RCC 7860 (cell line): ENCODE results near the gene MYH6.
"Not testable (repeated sequence)": the region's sequence is repeated elsewhere in the genome, so short reads cannot be mapped to it uniquely, and the experiment has no call there.

Source experiments
- DNase-seq: peaks from one replicate; pipeline ENCODE4 v3.0.0-alpha.2; 2015; ENCODE audit warnings: low spot score
- FAIRE-seq: peaks from 2 replicates; lab custom pipeline; 2012; peaks lifted over from hg19 to GRCh38; lab: Jason Lieb, UNC

MYH6 gene

DNA sequence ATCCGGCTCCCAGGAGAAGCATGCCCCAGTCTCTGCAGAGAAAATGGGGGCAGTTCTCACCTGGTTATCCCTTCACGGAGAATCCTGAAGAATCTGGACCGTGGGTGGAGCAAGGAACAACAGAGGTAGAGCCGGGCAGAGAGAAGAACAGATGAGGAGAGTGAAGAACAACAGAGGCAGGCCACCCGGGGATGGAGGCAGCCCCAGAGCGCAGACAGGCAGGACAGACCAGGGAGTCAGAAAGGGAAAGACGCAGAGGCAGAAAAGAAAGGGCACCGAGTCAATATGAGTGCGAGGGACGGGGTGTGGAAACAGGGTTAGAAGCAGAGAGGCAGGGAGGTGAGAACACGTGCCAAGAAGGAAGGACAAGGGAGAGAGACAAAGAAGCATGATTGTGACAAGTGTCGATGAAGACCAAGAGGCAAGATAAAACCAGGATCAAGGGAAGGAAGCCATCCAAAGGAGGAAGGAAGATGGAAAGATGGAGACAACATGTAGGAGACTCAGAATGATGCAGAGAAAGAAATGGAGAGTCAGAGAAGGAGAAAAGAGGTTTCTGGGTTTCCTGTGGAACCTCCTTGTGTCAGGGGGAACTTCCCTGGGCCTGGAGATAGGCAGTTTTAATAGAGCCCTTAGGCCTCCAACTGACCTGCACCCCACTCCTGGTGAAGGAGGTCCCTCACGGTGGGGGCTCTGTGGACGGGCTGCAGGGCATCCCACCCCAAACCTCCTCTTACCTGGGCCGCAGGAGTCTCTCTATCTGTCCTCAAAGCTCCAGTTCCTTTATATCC, at the start of gene MYH6:
Gene MYH6 (minus strand): TSS at position 758 of the 791 bp plus-strand sequence. CDS start 1,050 bp downstream, outside the sequence.
- FAIRE-seq, result no peak
- DNase-seq, result no peak

DNA sequence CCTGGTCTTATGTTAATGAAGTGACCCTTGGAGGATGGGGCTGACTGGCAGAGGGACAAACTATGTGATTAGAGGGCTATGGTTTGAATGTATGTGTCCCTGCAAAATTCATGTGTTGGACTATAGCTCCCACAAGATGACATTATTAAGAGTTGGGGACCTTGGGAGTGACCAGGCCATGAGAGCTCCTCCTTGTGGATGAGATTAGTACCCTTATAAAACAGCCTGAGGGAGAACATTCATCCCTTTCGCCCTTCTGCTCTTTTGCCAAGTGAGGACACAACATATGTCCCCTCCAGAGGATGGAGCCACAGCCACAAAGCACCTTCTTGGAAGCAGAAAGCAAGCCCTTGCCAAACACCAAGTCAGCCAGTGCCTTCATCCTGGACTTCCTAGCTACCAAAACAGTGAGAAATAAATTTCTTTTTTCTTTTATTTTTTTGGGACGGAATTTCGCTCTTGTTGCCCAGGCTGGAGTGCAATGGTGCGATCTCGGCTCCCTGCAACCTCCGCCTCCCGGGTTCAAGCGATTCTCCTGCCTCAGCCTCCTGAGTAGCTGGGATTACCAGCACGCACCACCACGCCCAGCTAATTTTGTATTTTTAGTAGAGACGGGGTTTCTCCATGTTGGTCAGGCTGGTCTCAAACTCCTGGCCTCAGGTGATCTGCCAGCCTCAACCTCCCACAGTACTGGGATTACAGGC, 49.0 kb upstream of the MYH6 start:
- FAIRE-seq, DNase-seq: not testable (repeated sequence)

DNA sequence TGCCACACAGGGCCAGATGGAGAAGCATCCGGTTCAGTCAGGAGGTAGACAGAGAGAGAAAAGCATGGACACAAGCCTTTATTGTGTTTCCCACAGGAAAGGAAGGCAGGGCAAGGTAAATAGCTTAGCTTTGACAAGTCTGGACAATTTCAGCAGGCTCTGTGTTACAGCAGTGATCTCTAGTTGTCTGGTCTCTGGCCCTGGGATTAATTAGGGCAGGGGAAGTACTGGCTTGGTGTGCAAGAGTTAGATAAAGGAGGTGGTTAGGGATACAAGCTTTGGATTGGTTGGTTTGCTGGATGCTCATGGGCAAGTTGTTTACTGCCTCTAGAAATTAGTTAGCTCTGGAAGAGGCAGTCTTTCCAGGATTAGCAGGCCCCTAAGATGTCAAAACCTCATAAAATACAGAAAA, 46.4 kb upstream of the MYH6 start:
- no peak for FAIRE-seq

DNA sequence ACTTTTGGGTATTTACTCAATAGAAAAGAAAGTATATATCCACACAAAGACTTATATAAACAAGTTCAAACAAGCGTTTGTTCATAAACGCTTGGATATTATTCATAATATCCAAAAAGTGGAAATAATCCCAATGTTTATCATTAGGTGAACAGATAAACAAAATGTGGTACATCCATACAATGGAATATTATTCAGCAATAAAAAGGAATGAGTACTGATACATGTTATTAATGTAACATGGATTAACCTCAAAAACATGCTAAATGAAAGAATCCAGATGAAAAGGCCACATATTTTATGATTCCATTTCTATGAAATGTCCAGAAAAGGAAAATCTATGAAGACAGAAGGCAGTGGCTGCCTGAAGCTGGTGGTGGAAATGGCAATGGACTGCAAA, 44.2 kb upstream of the MYH6 start:
- FAIRE-seq (no peak), DNase-seq (no peak)

More for the DNA sequence above, 46.4 kb upstream of the MYH6 start:
- no peak for DNase-seq

DNA sequence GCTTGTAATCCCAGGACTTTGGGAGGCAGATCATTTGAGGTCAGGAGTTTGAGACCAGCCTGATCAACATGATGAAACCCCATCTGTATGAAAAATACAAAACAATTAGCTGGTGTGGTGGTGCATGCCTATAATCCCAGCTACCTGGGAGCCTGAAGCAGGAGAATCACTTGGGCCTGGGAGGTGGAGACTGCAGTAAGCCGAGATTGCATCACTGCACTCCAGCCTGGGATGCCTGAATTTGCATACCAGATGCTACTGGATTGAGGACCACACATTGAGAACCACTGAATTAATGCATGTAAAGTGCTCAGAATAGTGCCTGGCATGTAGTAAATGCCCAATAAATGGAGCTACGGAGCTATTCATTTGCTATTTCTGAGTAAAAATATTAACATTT, 42.3 kb upstream of the MYH6 start:
- FAIRE-seq, result no peak
- no peak for DNase-seq

DNA sequence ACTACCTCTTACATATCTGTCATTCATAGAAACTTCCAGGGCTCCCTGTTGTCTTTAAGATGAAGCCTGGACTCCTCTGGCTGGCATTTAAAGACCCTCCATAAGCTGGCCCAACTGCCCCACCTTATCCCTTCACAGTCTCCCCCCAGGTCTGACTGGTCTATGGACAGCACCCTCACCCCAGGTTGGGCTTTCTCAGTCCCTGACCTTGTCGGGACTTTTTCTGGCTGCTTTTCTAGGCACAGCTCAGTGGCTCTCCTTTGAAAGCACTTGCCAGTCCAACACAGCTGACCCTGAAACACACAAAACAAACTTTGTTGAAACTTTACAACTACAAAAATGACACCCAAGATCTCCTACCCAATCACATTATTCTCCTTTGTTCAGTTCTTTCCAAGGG, 41.2 kb upstream of the MYH6 start:
- FAIRE-seq, result no peak
- no peak for DNase-seq

DNA sequence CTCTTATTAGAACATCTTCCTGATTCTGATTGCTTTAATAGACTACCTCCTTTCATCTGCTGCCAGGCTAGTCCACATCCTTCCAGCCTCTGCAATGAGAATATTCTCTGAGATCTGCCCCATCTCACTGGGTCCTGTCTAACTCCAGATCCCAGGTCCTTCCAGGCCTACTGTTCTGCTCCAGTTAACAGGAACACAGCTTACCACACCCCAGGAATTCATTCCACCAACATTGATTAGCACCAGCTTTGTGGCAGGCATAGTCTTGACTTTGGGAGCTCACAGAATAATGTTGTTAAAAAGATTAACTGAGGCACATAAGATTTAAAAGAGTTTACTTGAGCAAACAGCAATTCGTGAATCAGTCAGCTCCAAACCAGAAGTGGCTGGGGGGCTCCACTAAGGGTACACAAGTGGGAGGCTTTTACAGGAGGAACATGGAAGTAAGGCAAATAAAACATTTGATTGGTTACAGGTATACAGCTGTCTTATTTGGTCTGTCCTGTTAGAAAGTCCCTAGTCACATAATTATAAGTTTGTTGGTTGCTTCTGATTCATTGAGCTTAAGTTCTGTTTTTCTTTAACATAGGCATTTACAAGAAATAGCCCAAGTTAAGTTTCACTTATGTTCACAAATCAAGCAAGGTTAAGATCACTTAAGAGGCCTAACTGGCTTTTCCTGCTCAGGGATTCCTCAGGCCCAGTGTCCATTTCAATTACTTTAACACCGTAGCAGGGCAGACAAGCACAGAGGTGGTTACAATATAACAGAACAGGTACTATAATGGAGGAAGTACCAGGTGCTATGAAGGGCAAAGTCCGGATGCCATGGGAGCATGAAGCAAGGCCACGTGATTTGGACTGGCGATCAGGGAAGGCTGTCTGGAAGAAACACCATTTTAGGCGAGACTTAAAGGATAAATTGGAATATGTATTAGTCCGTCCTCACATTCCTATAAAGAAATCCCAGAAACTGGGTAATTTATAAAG, 39.6 kb upstream of the MYH6 start:
- DNase-seq, result no peak
- no peak for FAIRE-seq

DNA sequence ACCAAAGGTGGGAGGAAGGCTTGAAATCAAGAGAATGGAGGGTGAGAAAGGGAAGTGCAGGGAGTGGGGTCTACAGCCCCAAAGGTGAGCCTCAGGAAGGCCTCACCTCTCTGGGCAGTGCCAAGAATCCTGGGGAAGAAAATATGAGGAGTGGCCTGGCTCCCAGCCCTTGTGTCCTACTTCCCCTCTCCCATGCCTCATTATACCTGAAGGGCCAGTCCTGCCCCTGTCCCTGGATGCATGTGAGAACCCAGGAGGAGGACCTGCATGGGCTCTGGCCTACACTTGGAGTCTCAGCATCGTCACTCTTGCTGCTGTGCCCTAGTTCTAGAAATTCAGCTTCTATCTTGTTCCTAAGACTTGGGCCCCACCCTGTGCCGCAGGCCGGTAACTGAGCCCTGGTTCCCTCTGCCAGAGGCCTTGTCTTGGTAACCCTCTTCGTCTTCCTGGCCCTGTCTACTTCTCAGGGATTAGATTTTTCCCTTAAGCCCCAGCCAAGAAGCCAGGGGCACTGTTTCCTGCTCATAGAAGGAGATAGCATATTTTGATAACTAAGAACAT, 38.3 kb upstream of the MYH6 start:
- FAIRE-seq, result no peak

DNA sequence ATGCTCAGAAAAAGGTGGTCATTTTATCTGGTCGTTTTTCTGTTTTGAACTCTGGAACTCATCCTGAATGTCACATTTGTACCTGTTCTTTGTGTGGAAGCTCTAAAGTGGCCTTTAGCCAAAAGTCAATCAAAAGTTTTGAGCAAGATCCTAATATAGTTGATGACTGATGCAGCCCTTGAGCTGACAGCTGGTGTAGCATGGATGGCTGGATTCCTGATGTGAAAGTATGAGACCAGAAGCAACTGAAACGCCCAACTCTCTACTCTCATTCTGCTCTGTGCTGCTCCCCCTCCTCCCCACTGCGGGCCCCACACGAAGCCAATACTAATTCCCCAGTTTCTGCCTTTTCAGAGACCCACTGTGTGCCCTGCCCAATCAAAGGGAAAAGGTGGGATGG, 37.7 kb upstream of the MYH6 start:
- DNase-seq (no peak), FAIRE-seq (no peak)

More for the DNA sequence above, 38.3 kb upstream of the MYH6 start:
- no peak for DNase-seq

DNA sequence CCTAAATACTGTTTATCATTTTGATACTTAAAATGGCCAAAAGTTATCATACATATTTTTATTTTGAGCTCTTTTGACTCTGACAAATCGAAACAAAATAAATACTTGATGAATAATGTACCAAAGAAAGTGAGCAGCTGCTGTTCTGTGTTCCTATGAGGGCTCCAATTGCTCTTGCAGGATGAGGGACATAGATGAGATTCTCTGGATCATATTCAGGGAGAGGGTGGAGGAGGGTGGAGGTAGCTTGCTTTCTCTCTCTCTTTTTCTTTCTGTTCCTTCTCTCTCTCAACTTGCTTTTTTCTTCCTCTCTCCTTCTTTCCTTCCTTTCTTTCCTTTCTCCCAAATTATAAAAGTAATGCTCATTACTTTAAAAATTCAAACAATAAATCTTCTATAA, 36.2 kb upstream of the MYH6 start:
- FAIRE-seq, result no peak
- no peak for DNase-seq

DNA sequence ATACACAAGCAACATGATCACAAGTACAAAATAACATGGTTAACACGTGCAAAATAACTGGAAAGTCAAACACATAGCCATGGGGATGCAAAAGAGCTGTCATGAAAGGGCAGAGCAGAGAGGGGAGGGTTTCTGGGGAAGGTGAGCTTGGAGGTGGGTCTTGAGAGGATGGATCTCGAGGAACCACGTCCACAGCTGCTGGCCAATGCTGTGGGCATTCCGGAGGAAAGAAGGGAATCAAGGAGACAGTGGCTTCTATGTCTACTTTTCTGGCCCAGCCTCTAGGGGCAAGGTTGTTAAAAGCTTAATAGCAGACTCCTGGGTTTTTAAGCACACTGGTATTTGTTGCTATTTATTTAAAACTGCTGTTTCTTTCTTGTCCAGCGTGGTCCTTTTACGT, 35.8 kb upstream of the MYH6 start:
- FAIRE-seq, result no peak
- DNase-seq, result no peak

DNA sequence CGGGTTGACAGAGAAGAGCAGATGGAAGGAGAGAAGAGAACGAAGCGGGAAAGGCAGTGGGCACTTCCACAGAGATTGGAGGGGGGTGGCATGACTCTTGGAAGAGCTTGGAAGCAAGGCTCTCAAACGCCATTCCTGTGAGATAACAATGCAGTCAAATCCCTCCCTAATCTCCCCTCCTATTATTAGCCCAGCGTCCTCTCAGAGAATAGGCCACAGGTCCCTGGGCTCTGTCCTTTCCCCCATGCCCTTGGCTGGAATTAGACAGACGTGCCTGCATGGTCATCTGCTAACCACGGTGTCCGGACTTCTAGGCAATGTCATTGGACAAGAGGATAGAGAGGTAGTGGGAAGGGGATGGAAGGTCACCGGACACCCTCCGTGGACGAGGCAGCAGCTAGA, 35.3 kb upstream of the MYH6 start:
- FAIRE-seq, result no peak
- DNase-seq, result no peak

DNA sequence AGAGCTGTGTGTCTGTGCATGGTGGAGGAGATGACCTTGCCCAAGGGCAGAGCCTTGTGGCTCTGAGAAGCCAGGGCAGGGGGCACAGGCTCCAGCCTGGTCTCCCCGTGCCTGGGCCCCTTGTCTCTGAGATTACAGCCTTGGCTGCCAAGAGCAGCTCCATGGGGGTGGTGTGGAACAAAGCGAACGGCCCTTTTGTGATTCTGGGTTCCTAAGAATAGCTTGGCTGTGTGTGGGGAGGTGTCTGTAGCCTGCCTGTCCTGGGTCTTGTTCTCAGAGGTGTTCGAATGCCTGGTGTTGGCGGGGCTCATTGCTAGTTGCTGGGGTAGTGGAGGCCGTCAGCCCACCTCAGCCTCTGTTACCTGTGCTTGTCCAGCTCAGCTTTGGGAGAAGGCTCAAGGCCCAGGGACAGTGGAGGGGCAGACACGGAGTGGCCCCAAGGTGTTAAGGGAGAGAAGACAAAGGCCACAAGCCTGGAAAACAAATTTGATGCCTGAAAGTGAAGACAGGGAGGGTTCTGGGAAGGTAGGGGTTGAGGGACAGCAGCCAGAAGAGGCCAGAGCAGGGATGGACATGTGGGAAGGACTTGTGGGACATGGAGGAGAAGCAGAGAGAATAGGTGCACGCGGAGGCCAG, 34.8 kb upstream of the MYH6 start:
- FAIRE-seq (no peak), DNase-seq (no peak)

DNA sequence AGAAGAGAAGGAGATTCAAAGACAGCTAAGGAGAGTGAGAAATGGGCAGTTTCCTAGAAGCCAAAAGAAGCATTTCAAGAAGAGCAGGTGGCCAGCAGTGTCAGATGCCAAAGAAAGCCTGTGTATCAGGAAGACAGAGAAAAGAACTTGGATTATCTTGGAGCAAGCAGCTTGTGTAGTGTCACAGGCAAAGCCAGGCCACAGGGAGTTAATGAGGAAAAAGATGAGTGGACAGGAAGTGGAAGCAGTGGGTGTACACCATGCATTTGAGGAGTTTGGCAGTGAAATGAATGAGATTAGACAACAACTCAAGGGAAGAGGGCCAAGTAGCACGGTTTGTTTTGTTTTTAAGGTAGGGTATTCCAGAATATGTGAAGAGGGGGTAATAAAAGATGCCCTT, 33.0 kb upstream of the MYH6 start:
- FAIRE-seq (no peak), DNase-seq (no peak)

DNA sequence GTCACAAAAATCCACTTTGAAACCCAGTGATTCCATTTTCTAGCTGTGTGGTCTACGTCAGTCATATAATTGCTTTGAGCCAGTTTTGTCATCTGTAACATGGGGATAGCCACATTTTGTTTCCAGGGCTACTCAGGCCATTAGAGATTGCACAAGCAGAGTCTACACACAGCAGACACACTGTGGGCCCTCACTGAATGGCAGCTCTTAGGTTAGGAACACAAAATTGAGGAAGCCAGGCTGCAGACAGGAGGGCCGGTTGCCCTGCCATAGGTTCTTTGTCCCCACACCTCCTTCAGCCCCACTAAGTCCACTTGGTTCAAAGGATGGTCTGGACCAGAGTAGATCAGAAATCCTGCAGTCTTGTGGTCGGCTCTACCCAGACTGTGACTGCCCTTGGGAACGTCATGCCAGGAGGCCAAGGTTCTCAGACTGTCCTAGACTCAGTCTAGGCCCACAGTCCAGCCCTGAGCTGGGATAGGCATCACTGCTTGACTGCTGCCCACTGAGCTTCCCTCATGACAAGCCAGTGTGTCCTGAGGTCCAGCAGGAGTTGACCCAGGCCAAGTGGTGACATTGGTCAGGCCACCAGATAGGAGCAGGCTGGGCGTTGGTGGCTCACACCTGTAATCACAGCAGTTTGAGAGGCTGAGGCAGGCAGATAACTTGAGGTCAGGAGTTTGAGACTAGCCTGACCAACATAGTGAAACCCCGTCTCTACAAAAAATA, 31.2 kb upstream of the MYH6 start:
- DNase-seq (no peak), FAIRE-seq (no peak)

DNA sequence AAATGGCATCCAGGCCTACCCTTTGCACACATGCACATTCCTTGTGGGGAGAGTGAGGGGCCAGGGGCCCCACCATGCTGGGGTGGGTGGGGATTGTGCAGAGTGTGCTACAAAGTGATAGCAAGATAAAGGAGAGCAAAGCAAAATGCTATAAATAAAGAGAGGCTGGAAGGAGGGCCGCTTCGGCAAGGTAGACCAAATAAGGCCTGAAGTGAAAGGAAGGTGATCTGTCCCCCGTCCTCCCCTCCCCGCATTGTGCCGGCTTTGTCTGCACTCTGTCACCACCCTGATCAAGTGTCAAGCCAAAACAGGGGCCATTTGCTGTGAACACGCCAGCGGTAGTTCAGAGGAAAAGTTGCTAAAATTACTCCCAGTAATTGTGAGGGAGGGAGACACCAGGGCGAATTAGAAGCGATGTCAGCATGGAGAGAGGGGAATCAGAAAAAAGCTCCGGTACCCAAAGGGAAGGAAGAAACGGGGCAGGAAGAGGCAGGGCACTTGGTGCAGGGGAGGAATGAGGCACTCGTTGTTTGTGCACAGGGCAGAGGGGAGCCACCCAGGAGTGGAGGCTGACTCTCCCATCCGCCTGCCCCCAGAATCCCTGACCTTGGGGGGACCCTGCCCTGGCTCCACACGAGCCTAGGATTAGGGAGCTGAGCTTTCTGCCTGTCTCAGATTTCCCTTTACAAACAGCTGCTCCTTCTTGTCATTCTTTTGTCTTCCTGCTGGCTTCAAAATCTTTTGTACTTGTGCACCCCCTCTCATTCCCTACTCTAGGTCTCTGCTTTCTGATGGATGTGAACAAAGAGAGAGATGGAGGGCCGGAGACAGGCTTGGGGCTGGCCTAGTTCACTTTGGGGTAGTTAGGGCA, 30.3 kb upstream of the MYH6 start:
- DNase-seq (no peak), FAIRE-seq (no peak)

DNA sequence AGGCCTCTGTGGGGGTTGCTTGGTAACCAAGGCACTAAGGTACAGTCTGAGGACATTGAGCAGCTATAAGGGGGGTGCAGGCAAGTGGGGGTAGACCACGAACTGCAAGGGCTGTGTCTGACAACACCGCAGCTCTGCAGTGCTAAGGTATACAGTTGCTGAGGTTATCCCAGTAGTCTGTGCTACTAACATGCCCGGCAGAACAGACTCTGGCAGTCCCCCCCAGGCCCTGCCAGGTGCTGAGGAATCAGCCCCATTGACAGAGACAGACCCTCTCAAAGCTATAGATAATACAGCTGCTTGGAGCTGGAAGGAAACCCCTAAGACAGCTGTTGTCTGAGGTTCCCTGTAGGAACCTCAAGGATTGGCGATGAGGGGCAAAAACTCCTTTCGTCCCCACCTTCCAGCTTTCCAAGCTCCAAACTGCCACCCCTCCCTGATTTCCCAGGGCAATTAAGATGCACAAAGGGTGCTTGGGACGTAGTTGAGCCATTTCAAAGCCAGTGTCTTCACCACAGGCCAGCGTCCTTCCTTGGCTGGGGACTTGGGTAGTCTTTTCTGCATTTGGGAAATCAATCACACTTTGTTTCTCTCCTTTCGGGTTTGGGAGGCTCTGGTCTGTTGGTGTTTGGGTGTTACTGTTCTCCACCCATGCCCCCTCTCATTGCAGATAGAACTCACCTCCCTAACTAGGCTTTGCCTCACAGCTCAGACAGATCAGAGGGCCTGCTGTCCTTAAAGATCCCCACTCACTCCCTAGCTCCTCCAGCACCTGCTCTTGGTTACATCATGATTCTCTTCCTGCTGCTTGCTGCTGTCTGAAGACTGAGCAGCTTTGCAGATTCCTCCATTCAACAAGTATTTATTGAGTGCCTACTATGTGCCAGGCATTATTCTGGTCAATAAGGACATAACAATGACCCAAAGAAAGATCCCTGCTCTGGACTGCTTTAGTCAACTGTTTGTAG, 29.3 kb upstream of the MYH6 start:
- FAIRE-seq (no peak), DNase-seq (no peak)
